Measurements from ENCODE around the gene NAA35. TPM values are rescaled to one million over a fixed set of nuclear protein-coding genes. Genes with fewer than 3 reads are reported as not detected.

The NAA35 gene
- total RNA-seq, 1 donor from 2014 or later: 33.6 TPM

DNA sequence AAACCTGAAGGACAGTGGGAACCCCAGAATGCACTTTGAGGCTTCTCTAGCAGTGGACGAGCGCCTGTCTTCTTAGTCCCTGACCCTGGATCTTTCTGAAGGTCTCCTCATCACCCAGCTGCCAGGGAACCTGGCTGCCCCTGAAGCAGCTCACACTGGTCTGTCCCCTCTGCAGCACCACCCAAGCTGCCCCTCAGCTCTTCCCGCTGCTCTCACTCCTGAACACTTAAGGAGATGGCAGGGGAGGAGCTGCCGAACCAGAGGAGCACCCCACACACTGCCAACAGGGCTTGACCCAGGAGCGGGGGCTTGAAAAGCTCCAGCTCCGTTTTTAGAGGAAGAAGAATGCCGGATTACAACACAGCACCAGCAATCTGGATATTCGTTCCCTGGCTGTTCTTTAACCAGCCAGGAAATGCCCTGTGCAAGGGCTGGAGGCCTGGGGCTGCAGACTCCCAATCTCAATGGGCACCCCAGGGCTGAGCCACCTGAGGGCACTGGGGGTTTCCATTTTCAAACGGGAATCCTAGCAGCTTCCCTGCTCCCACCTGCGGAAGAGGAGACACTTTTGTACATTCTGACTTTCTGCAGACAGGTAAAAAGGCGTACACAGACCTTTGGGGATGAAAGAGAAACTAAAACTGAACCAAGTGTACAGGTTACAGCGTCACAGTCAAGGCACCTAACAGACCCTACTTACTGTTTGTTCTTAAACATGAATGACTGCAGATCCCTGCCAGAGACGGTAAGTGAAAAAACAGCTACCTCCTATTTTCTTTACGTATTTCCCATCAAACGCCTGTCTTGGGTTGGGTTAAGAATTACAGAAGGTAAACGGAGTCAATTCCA lies 122.1 kb downstream of the NAA35 start:
- peaks cover 6% of the 10 kb centered on the region for H3K27me3 Mint-ChIP-seq (ENCODE audit: low read depth)
- H3K27ac Mint-ChIP-seq: no peak overlapping the region
- H3K4me1 Mint-ChIP-seq (ENCODE audit: low read depth): no peaks in the 10 kb centered on the region
- H3K4me3 Mint-ChIP-seq (ENCODE audit: low read depth): no peak overlapping the region
- no peaks in the 10 kb centered on the region for H3K36me3 Mint-ChIP-seq (ENCODE audit: low read depth)
- no peaks in the 10 kb centered on the region for H3K9me3 Mint-ChIP-seq
- intact Hi-C loops (cut with micrococcal nuclease): no loop called here
- DNase-seq (ENCODE audit: low spot score): no peak

DNA sequence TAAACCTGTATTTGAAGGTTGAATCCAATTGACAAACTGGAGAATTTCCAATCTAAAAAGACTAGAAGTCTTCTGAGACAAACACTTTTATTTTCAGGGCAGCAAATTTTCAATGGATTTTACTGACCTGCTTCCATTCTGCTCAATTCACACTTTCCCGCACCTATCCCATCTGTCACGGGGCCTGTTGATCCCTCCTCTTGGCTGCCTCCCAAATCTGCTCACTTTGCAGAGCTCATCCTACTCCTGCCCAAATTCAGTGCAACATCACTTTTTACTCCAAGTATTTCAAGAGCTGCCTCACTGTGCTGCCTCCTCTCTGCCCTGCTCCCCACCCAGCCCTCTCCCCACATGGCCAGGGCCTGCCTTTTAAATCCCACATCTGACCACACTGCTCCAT lies 123.3 kb downstream of the NAA35 start:
- H3K27ac Mint-ChIP-seq: no peak overlapping the region
- DNase-seq (ENCODE audit: low spot score): no peak
- intact Hi-C loops (cut with micrococcal nuclease): no loop called here
- H3K9me3 Mint-ChIP-seq: no peaks in the 10 kb centered on the region
- H3K27me3 Mint-ChIP-seq (ENCODE audit: low read depth): peaks cover 6% of the 10 kb centered on the region
- no peak overlapping the region for H3K4me3 Mint-ChIP-seq (ENCODE audit: low read depth)
- no peaks in the 10 kb centered on the region for H3K4me1 Mint-ChIP-seq (ENCODE audit: low read depth)
- no peaks in the 10 kb centered on the region for H3K36me3 Mint-ChIP-seq (ENCODE audit: low read depth)

DNA sequence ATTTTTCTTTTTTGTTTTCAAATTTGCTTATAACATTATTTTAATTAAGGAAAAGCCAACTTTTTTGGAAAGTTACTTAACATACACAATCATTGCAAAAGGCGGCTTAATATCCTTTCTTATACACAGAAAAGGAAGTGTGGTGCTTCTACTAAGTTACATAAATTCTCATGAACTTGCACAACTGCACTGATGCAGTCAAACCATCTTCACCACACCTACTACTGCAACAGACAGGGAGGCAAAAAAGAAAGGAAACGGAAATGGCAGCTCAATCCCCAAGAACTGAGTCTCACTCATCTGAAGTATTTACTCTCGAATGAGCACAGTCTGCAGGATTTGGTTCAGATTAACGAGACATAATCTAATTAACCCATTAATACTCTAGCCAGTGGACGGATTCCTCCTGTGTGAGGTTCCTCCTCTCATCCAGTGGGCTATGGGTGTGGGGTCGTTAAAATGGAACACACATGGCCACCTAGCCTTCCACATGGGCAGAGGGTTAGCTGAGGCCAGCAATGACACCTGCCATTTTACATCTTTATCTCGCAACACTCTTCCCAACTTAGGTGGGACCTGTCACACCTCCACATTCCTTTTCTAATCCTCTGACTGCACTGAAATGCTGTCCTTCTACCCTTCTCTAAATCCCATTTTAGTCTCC lies 128.4 kb downstream of the NAA35 start:
- Mint-ChIP-seq H3K27ac (no peak overlapping the region), H3K4me3 (ENCODE audit: low read depth) (no peak overlapping the region), H3K9me3 (no peaks in the 10 kb centered on the region), H3K27me3 (ENCODE audit: low read depth) (no peaks in the 10 kb centered on the region), H3K36me3 (ENCODE audit: low read depth) (no peaks in the 10 kb centered on the region), H3K4me1 (ENCODE audit: low read depth) (peaks cover 2% of the 10 kb centered on the region)
- no peak for DNase-seq (ENCODE audit: low spot score)
- intact Hi-C loops (cut with micrococcal nuclease): no loop called here

Other genes starting within 250 kb of the NAA35 start
- gene AGTPBP1, start 199.2 kb upstream of the NAA35 start, total RNA-seq: 26.5 and 28.1 TPM in 2 replicates
- gene GOLM1, start 158.4 kb downstream of the NAA35 start, total RNA-seq: 7.9 and 11.5 TPM in 2 replicates